ENCODE measurements around the gene PILRA.

Gene PILRA

GRCh38 chr7:100411101-100411500 lies 37.8 kb downstream of the PILRA start:
- DNase-seq (ENCODE audit: low spot score): no peak

- DNase-seq (ENCODE audit: low spot score): no peak
Observed at GRCh38 chr7:100413346-100413745, 40.1 kb downstream of the PILRA start.

GRCh38 chr7:100413889-100414288 lies 40.6 kb downstream of the PILRA start:
- no peak for DNase-seq (ENCODE audit: low spot score)

- DNase-seq (ENCODE audit: low spot score): no peak
Observed at GRCh38 chr7:100415448-100415847, 42.2 kb downstream of the PILRA start.

GRCh38 chr7:100418930-100419659 lies 45.8 kb downstream of the PILRA start:
- no peak for DNase-seq (ENCODE audit: low spot score)

GRCh38 chr7:100419660-100420226 lies 46.5 kb downstream of the PILRA start:
- DNase-seq (ENCODE audit: low spot score): no peak

- no peak for DNase-seq (ENCODE audit: low spot score)
Observed at GRCh38 chr7:100423315-100423714, 50.0 kb downstream of the PILRA start.

GRCh38 chr7:100425347-100425746 lies 52.1 kb downstream of the PILRA start:
- DNase-seq (ENCODE audit: low spot score): no peak

GRCh38 chr7:100426516-100426915 lies 53.2 kb downstream of the PILRA start:
- no peak for DNase-seq (ENCODE audit: low spot score)

- DNase-seq (ENCODE audit: low spot score): no peak
Observed at GRCh38 chr7:100427762-100428198, 54.5 kb downstream of the PILRA start.

- peak; percentile 97 for DNase-seq (ENCODE audit: low spot score)
Observed at GRCh38 chr7:100428199-100428966, 55.1 kb downstream of the PILRA start, which contains the start of gene ZCWPW1. TSS of gene ZCWPW1 (minus strand) at chr7:100428703. CDS start at chr7:100420649, 8,054 bp downstream.

- DNase-seq (ENCODE audit: low spot score): peak; percentile 100
Observed at GRCh38 chr7:100428967-100429636, 55.8 kb downstream of the PILRA start.

- DNase-seq (ENCODE audit: low spot score): peak; percentile 94
Observed at GRCh38 chr7:100429637-100430492, 56.6 kb downstream of the PILRA start, which contains the start of gene MEPCE. TSS of gene MEPCE (plus strand) at chr7:100429831. CDS start at chr7:100430019, 188 bp downstream.

- no peak for DNase-seq (ENCODE audit: low spot score)
Observed at GRCh38 chr7:100430493-100431285, 57.4 kb downstream of the PILRA start.

- DNase-seq (ENCODE audit: low spot score): no peak
Observed at GRCh38 chr7:100431286-100431735, 58.0 kb downstream of the PILRA start.

GRCh38 chr7:100432053-100432452 lies 58.8 kb downstream of the PILRA start:
- no peak for DNase-seq (ENCODE audit: low spot score)

GRCh38 chr7:100432621-100433275 lies 59.5 kb downstream of the PILRA start:
- no peak for DNase-seq (ENCODE audit: low spot score)

GRCh38 chr7:100433276-100433591 lies 59.9 kb downstream of the PILRA start:
- DNase-seq (ENCODE audit: low spot score): no peak

GRCh38 chr7:100433592-100434296 lies 60.5 kb downstream of the PILRA start:
- no peak for DNase-seq (ENCODE audit: low spot score)
